Fibroblast of villous mesenchyme (primary cell): Measurements from ENCODE around the gene ZNF275. TPM values are rescaled to one million over a fixed set of nuclear protein-coding genes. Genes with fewer than 3 reads are reported as not detected.

Source experiments
- DNase-seq: peaks from one replicate; pipeline ENCODE4 v3.0.0-alpha.2; 2010; ENCODE audit warnings: low read depth
- H3K4me3 ChIP-seq: 2 replicates; pipeline ENCODE4 v1.5.1; 2011; ENCODE audit warnings: low read depth, mild to moderate bottlenecking, low read length
- CTCF ChIP-seq: IDR thresholded peaks from 2 replicates; pipeline ENCODE4 v1.5.1; 2012; ENCODE audit warnings: low read depth, mild to moderate bottlenecking, low read length; ENCODE audit not compliant: insufficient read depth
- total RNA-seq: library from RNA; depleted of rRNA; stranded (reverse); fragments of >200 nt; gene quantifications from 2 replicates; pipeline ENCODE4 v1.2.3, GENCODE V29; 2012

Gene ZNF275
- total RNA-seq, 1 donor = 13.4 TPM

DNA sequence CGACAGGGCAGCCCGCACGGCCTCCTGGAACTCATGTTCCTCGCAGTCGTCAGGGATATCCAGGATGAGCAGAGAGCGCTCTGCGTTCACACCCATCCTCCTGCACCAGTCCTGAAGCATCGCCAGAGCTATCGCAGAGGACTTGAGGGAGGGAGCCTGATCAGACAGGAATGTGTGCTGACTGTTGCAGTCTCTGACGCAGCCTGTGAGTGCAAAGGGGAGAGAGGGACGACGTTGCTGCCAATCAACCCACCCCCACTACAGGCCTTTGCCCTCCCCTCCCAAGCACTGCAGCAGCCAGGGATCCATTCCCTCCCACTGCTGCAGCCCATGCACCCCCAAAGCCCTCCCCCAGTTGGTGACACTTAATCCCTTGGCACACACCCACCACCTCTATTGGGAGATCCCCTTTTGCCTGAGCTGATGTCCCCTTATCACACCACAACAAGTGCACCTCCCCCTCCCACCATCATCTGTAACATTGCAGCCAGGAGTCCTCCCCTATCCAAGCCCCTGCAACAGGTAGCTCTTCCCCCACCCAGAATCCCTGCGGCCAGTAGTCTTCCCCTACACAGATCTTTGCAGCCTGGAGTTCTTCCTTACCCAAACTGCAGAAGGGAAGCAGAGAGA lies 13.3 kb upstream of the ZNF275 start:
- TF ChIP-seq CTCF = no peak
- no peak overlapping the region for H3K4me3 ChIP-seq
- DNase-seq = no peak

DNA sequence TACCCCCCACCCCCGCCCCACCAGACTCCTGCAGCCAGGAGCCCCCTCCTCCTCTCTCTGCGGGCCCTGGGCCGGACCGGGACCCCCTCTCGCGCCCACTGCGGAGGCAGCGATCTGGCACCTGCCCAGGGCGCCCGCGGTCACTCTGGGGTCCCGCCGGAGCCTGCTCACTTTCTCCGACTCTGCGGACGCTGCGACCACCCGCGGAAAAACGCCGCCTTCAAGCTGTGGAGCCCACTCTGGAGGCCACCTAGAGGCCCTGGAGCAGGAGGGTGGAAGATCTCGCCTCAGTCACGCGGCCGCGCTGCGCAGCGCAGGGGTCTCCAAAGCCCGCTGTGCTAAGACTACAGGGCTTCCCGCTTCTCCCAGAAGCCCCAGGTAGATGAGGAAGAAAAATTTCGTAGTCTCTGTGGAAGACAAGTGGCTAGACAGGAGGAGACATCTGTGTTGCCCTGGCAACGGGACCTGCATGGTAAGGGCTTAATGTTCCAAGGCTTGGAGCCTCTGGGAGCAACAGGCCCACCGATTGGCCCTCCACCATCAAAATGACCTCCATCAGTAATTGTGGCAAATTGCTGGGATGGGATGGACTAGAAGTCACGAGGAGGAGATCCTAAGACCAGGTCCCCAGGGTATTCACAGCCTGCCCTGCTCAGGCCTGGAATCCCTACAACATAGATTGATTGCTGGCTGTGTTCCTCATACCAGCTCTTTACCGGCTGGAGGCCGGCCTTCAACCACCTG lies 12.4 kb upstream of the ZNF275 start, which contains the start of gene PNMA6F:
TSS of gene PNMA6F (minus strand) at position 387 of the 744 bp plus-strand sequence. CDS start 1,093 bp downstream, outside the sequence.
- no peak for DNase-seq
- no peak for TF ChIP-seq CTCF
- no peak within 1 kb of the TSS for H3K4me3 ChIP-seq

- no peak overlapping the region for H3K4me3 ChIP-seq
- TF ChIP-seq CTCF = no peak
- DNase-seq = no peak
Observed at GRCh38 chrX:153327561-153327960, 6.4 kb upstream of the ZNF275 start.

- peak; percentile 66 for DNase-seq
- H3K4me3 ChIP-seq = peak overlapping the region; percentile 58
- TF ChIP-seq CTCF = no peak
Observed at GRCh38 chrX:153333266-153333665, 687 bp upstream of the ZNF275 start.

DNA sequence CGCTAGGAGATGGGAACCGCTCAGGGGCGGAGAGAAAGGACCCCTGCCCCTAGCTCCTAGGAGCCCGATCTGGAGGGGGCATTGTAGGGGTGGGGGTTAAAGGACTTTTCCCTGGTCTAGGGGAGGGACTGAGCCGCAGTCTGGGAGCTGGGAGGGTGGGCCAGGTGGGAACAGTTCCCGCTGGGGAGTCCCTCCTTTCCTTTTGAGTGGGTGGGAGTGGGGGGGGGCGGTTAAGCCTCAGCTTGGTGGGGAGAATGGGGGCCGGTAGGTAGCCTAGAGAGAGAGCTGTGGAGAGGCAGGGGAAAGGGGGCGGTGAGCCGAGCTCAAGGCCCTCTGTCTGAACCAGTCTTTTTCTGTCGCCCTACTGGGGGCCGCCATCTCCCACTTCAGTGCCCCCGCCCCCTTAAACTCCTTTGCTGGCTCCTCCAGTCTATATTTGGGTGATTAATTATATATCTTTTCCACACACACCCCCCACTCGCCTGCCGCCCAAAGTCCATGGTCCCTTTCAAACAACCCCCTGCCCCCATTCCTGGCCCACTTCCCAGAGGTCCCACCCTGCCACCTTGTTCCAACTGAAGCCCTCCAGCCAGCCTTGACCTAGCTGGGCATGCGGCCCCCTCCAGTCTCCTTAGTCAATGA lies 822 bp downstream of the ZNF275 start:
- no peak for TF ChIP-seq CTCF
- H3K4me3 ChIP-seq = peak overlapping the region; percentile 75
- DNase-seq = no peak

DNA sequence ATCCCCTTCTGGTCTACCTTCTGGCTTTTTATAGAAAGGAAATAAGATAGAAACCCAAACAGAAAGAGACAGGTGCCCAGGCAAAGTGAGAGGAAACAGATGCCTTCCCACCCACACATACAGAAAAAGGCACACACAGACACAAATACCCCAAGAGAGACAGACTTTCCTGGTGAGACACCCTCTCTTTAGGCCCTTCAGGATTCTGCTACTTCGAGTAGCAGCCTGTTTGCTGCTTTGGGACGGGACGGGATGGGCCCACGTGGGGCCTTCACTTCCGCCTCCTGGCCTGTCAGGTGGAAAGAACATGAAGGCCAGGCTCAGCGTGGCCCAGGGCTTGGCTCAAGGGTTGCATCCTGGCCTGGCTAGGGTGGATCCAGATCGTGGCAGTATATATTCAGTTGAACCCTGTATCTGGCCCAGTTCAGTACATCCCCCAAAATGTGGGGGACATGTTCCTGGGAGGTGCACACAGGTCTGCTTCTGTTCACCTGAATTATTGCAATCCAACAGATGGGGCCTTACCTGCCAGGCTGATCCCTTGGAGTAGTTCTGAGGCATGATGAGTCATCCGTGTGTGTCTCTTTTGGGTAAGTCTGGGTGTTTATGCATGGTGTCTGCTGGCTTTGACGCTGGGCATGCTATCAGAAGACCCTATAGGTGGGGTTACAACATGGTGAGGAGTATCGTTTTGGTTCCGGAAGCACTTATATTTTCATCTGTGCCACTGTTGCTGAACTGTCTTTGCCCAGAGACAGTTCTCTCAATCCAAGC lies 2.4 kb downstream of the ZNF275 start:
- H3K4me3 ChIP-seq = no peak overlapping the region
- no peak for DNase-seq
- TF ChIP-seq CTCF = no peak
